ENCODE results near the gene BAK1. TPM values are rescaled to one million over a fixed set of nuclear protein-coding genes. Genes with fewer than 3 reads are reported as not detected.
"Not testable (repeated sequence)": the region's sequence is repeated elsewhere in the genome, so short reads cannot be mapped to it uniquely, and the experiment has no call there.

BAK1 gene
- polyA plus RNA-seq, 1 donor from 2014 or later = 15.4 TPM

- not testable (repeated sequence) for H3K79me2 ChIP-seq (replicated peaks; ENCODE audit: insufficient read depth, low read length); H3F3A ChIP-seq (ENCODE audit: insufficient read depth, low read length, poor library complexity, severe bottlenecking); H3K36me3 ChIP-seq (ENCODE audit: insufficient read depth, low read length); H3K9me2 ChIP-seq (ENCODE audit: insufficient read depth, low read length); H4K20me1 ChIP-seq (ENCODE audit: insufficient read depth); H3K9me3 ChIP-seq (ENCODE audit: low read length); H3K9ac ChIP-seq (ENCODE audit: low read length); H3K27ac ChIP-seq (ENCODE audit: low read length); H3K4me2 ChIP-seq (ENCODE audit: low read length); H3K27me3 ChIP-seq (ENCODE audit: insufficient read depth, low read depth, low read length); H3K4me3 ChIP-seq (ENCODE audit: low read length); H2AFZ ChIP-seq (ENCODE audit: low read depth, low read length)
These were observed 47.6 kb downstream of the BAK1 start for GRCh38 chr6:33532431-33532830.

DNA sequence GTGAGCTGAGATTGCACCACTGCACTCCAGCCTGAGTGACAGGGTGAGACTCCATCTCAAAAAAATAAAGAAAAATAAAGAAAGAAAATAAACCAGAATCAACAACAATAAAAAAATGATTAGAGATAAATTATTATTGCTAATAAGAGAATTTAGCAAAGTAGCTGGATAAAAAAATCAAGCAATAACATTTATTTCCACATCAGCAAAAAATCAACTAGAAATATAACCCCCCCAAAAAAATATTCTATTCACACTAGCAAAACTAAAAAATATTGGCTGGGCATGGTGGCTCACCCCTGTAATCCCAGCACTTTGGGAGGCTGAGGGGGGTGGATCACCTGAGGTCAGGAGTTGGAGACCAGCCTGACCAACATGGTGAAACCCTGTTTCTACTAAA lies 49.5 kb downstream of the BAK1 start:
- not testable (repeated sequence) for H3K9me3 ChIP-seq (ENCODE audit: low read length); H3K4me3 ChIP-seq (ENCODE audit: low read length); H3K27ac ChIP-seq (ENCODE audit: low read length); H3F3A ChIP-seq (ENCODE audit: insufficient read depth, low read length, poor library complexity, severe bottlenecking); H2AFZ ChIP-seq (ENCODE audit: low read depth, low read length); H3K27me3 ChIP-seq (ENCODE audit: insufficient read depth, low read depth, low read length); H3K4me2 ChIP-seq (ENCODE audit: low read length); H3K36me3 ChIP-seq (ENCODE audit: insufficient read depth, low read length); H3K9me2 ChIP-seq (ENCODE audit: insufficient read depth, low read length); H3K9ac ChIP-seq (ENCODE audit: low read length); H4K20me1 ChIP-seq (ENCODE audit: insufficient read depth); H3K79me2 ChIP-seq (replicated peaks; ENCODE audit: insufficient read depth, low read length)

Small RNAs within 50 kb of the gene (small RNA-seq; reads per million reads assigned to genes)
- 0 reads per million in 3 experiments for gene RF00017

Other genes starting within 250 kb of the BAK1 start
- gene KIFC1, start 188.5 kb downstream of the BAK1 start, polyA plus RNA-seq = 0.52 and 2.1 TPM in 2 replicates
- 102 and 112 TPM in 2 replicates for gene PHF1, start 169.3 kb downstream of the BAK1 start, polyA plus RNA-seq
- 341 and 343 TPM in 2 replicates for gene CUTA, start 162.2 kb downstream of the BAK1 start, polyA plus RNA-seq
- gene SYNGAP1, start 160.2 kb downstream of the BAK1 start, polyA plus RNA-seq = 4.3 and 5.9 TPM in 2 replicates
- 6.8 and 7.7 TPM in 2 replicates for gene ZBTB9, start 125.7 kb downstream of the BAK1 start, polyA plus RNA-seq
- gene ITPR3, start 41.0 kb upstream of the BAK1 start, polyA plus RNA-seq = 0.11 and 0.16 TPM in 2 replicates
- gene UQCC2, start 131.4 kb upstream of the BAK1 start, polyA plus RNA-seq = 109 and 123 TPM in 2 replicates
- gene IP6K3, start 166.6 kb upstream of the BAK1 start, polyA plus RNA-seq = not detected in 2 replicates
- gene LEMD2, start 208.9 kb upstream of the BAK1 start, polyA plus RNA-seq = 84.6 and 109 TPM in 2 replicates
- gene MLN, start 223.7 kb upstream of the BAK1 start, polyA plus RNA-seq = not detected in 2 replicates

Measured in neural cell (in vitro differentiated cells).